Measurements from ENCODE around the gene AAMP. TPM values are rescaled to one million over a fixed set of nuclear protein-coding genes. Genes with fewer than 3 reads are reported as not detected.

The AAMP gene
- total and polyA plus RNA-seq, 2 donors (not counting 3 experiments of a cell fraction or from before 2014, with no cell fraction given): 69.3 to 84.4 TPM

DNA sequence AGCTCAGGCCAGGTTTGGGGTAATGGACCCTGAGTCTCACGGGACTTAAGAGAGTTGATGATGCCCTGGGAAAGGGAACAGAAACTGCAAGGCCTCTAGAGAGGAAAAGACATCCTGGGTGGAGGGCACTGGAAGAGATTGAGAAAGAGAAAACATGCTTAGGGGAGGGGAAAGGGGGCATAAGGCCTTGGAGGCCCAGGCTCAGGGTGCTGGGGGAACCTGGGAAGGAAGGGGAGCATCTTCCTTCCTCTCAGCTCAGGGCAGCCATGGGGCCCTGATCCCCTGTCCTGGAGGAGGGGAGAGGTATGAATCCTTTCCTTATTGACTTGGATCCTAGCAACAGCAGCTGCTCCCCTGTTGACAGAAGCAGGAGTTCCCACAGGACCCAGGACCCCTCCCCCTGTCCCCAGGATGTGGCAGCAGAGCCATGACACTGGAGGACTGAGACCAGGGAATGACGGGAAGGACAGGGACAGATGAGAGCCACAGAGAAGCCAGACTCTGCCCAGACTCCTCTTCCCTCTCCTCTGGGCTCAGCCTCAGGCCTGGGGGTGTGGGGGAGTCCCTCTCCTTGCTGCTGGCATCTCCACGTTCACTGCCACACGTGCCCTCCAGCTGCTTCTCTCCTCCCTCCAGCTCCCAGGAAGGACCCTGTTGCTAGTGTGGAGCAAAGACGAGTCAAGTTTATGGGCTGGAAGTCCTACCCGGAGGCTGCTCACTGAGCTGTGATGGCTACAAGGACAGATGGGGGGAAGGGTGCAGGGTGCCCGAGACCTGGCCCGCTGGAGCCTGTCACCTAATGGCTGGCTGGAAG is 8.3 kb downstream of the AAMP start:
- H3K27ac ChIP-seq (ENCODE audit: insufficient read depth, low read depth, low read length): no peak overlapping the region
- DNase-seq (ENCODE audit: low read depth, low spot score) (no peak), FAIRE-seq (no peak)
- H3K27me3 ChIP-seq (ENCODE audit: control insufficient read depth in 2 of 2, insufficient read depth in 2 of 2, low read length in 2 of 2): no peaks in the 10 kb centered on the region
- intact Hi-C loops (cut with micrococcal nuclease): no loop called here
- no peaks in the 10 kb centered on the region for H4K20me1 ChIP-seq (replicated peaks; ENCODE audit: control insufficient read depth, extremely low read depth, insufficient read depth, low read length)
- no peak overlapping the region for H3K9ac ChIP-seq (replicated peaks; ENCODE audit: extremely low read depth, insufficient read depth, low read length)
- H2AFZ ChIP-seq (ENCODE audit: low read depth, low read length): no peak overlapping the region
- ChIA-PET CTCF (interaction anchor here (1.4 kb wide), 1 partner anchor 9 kb away, joined by 7 read pairs; the partner anchor contains the start of genes AAMP and PNKD), POLR2A (interaction anchor here (1.1 kb wide), 1 partner anchor 9 kb away, joined by 3 read pairs; the partner anchor contains the start of genes AAMP and PNKD)
- no peaks in the 10 kb centered on the region for H3K9me3 ChIP-seq (replicated peaks; ENCODE audit: control insufficient read depth, insufficient read depth, low read length)
- H3K4me1 ChIP-seq (ENCODE audit: control insufficient read depth, extremely low read depth, insufficient read depth, low read length): peaks cover 17% of the 10 kb centered on the region
- no peak overlapping the region for H3K4me2 ChIP-seq (ENCODE audit: insufficient read depth, low read length)
- TF ChIP-seq, protein P1, sequence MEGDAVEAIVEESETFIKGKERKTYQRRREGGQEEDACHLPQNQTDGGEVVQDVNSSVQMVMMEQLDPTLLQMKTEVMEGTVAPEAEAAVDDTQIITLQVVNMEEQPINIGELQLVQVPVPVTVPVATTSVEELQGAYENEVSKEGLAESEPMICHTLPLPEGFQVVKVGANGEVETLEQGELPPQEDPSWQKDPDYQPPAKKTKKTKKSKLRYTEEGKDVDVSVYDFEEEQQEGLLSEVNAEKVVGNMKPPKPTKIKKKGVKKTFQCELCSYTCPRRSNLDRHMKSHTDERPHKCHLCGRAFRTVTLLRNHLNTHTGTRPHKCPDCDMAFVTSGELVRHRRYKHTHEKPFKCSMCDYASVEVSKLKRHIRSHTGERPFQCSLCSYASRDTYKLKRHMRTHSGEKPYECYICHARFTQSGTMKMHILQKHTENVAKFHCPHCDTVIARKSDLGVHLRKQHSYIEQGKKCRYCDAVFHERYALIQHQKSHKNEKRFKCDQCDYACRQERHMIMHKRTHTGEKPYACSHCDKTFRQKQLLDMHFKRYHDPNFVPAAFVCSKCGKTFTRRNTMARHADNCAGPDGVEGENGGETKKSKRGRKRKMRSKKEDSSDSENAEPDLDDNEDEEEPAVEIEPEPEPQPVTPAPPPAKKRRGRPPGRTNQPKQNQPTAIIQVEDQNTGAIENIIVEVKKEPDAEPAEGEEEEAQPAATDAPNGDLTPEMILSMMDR (IDR thresholded peaks at IDR 0.05; ENCODE audit: extremely low read depth in 1 of 2, insufficient read depth in 1 of 2, low read depth in 1 of 2, low read length in 2 of 2): no peak
- TF ChIP-seq FOS (IDR thresholded peaks at IDR 0.05; ENCODE audit: borderline replicate concordance, insufficient read depth, low read length) (no peak), MYC (IDR thresholded peaks at IDR 0.05; ENCODE audit: low read depth, low read length) (no peak), JUN (IDR thresholded peaks at IDR 0.05; ENCODE audit: borderline replicate concordance, insufficient read depth, insufficient read length, low read depth) (no peak), POLR2AphosphoS5 (IDR thresholded peaks at IDR 0.05; ENCODE audit: insufficient read depth, low read depth, low read length) (no peak), EZH2 (IDR thresholded peaks at IDR 0.05; ENCODE audit: borderline replicate concordance, low read depth, low read length, severe bottlenecking) (no peak), GATA2 (IDR thresholded peaks at IDR 0.05; ENCODE audit: insufficient read depth, insufficient read length, low read depth, low read length) (no peak), POLR2A (IDR thresholded peaks at IDR 0.05; ENCODE audit: low read depth, low read length) (no peak)
- TF ChIP-seq, protein P2, sequence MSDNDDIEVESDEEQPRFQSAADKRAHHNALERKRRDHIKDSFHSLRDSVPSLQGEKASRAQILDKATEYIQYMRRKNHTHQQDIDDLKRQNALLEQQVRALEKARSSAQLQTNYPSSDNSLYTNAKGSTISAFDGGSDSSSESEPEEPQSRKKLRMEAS (IDR thresholded peaks at IDR 0.05; ENCODE audit: insufficient read depth, insufficient read length): no peak
- no peaks in the 10 kb centered on the region for H3K79me2 ChIP-seq (ENCODE audit: control insufficient read depth, insufficient read depth, low read length)
- no TSS peak for BruUV-seq (replicated peaks)
- dilution Hi-C loops (cut with MboI; ENCODE audit: extremely low pct_ligation_motif_present, low sequenced_read_pairs): no loop called here
- no peak overlapping the region for H3K4me3 ChIP-seq (replicated peaks in 1 of 3; ENCODE audit: insufficient read depth in 1 of 3, low read depth in 1 of 3, low read length in 3 of 3)
- peaks cover 0 to 29% of the 10 kb centered on the region in 2 experiments for H3K36me3 ChIP-seq (ENCODE audit: control insufficient read depth in 2 of 2, extremely low read depth in 1 of 2, insufficient read depth in 2 of 2, low read length in 2 of 2)
- no peaks in the 10 kb centered on the region for H3K9me1 ChIP-seq (replicated peaks; ENCODE audit: control insufficient read depth, extremely low read depth, insufficient read depth, low read length)

Measured in endothelial cell of umbilical vein (primary cell).